ENCODE measurements around the gene SEPTIN10.

SEPTIN10 gene

GRCh38 chr2:109514857-109515256, 98.9 kb downstream of the SEPTIN10 start:
- Histone ChIP-seq H3K9me3 (ENCODE audit: control insufficient read depth, insufficient read depth, low read depth, low read length) (no peaks in the 10 kb centered on the region), H3K4me1 (ENCODE audit: control insufficient read depth, insufficient read depth, low read length) (no peaks in the 10 kb centered on the region), H3K36me3 (ENCODE audit: control insufficient read depth in 2 of 2, insufficient read depth in 1 of 2, low read length in 2 of 2) (no peaks in the 10 kb centered on the region), H3K4me3 (ENCODE audit: low read depth, low read length) (no peak overlapping the region), H3K27ac (ENCODE audit: extremely low read depth, low read depth, low read length) (no peak overlapping the region)
- TF ChIP-seq ZNF146 (tag by site-specific recombination; IDR thresholded peaks at IDR 0.05), result no peak
- no peak for TF ChIP-seq ZNF645 (tag by site-specific recombination; IDR thresholded peaks at IDR 0.05)
- no peak for TF ChIP-seq ZNF521 (tag by site-specific recombination; IDR thresholded peaks at IDR 0.05)
- TF ChIP-seq YY1 (tag by site-specific recombination; IDR thresholded peaks at IDR 0.05), result no peak
- TF ChIP-seq ZNF114 (tag by site-specific recombination; IDR thresholded peaks at IDR 0.05), result no peak
- no peak for TF ChIP-seq ZNF157 (tag by site-specific recombination; IDR thresholded peaks at IDR 0.05)
- ChIA-PET CTCF (interaction anchor here (0.9 to 1.3 kb wide), 2 partner anchors 382 to 455 kb away, joined by 3 read pairs; no protein-coding TSS in a partner anchor), POLR2A (no interaction called here)

- H3K36me3 ChIP-seq (ENCODE audit: control insufficient read depth in 2 of 2, insufficient read depth in 1 of 2, low read length in 2 of 2), result no peaks in the 10 kb centered on the region
- peak; percentile 90 for TF ChIP-seq ZNF600 (tag by site-specific recombination; IDR thresholded peaks at IDR 0.05)
- TF ChIP-seq ZNF518A (tag by site-specific recombination; conservative IDR thresholded peaks at IDR 0.05; ENCODE audit: low read depth), result no peak
- no peak for TF ChIP-seq ZNF24 (tag by site-specific recombination; IDR thresholded peaks at IDR 0.05)
- TF ChIP-seq ZNF133 (tag by site-specific recombination; IDR thresholded peaks at IDR 0.05), result peak; percentile 54; the same call in 1 of the 2 replicates
- TF ChIP-seq ZFHX2 (tag by site-specific recombination; conservative IDR thresholded peaks at IDR 0.05), result peak; percentile 27; the same call in 1 of the 2 replicates
- H3K4me1 ChIP-seq (ENCODE audit: control insufficient read depth, insufficient read depth, low read length), result no peaks in the 10 kb centered on the region
- ChIA-PET POLR2A (no interaction called here), CTCF (interaction anchor here (0.9 to 1.3 kb wide), 4 partner anchors 17 to 454 kb away, joined by 3 read pairs; no protein-coding TSS in a partner anchor)
- H3K9me3 ChIP-seq (ENCODE audit: control insufficient read depth, insufficient read depth, low read depth, low read length), result no peaks in the 10 kb centered on the region
- no peak overlapping the region for H3K4me3 ChIP-seq (ENCODE audit: low read depth, low read length)
- no peak overlapping the region for H3K27ac ChIP-seq (ENCODE audit: extremely low read depth, low read depth, low read length)
Measured at GRCh38 chr2:109513749-109514588, 99.8 kb downstream of the SEPTIN10 start.

GRCh38 chr2:109513230-109513629, 100.5 kb downstream of the SEPTIN10 start:
- Histone ChIP-seq H3K9me3 (ENCODE audit: control insufficient read depth, insufficient read depth, low read depth, low read length) (no peaks in the 10 kb centered on the region), H3K4me3 (ENCODE audit: low read depth, low read length) (no peak overlapping the region), H3K4me1 (ENCODE audit: control insufficient read depth, insufficient read depth, low read length) (no peaks in the 10 kb centered on the region), H3K36me3 (ENCODE audit: control insufficient read depth in 2 of 2, insufficient read depth in 1 of 2, low read length in 2 of 2) (no peaks in the 10 kb centered on the region), H3K27ac (ENCODE audit: extremely low read depth, low read depth, low read length) (no peak overlapping the region)
- ChIA-PET CTCF (interaction anchor here (1.2 kb wide), 1 partner anchor 30 kb away, joined by 3 read pairs; no protein-coding TSS in a partner anchor), POLR2A (no interaction called here)
- TF ChIP-seq TCF7L2 (IDR thresholded peaks at IDR 0.05; ENCODE audit: borderline replicate concordance, low read depth, low read length), result no peak
- TF ChIP-seq ZBTB26 (tag by site-specific recombination; optimal IDR thresholded peaks at IDR 0.05), result peak; percentile 7
- TF ChIP-seq ZNF18 (tag by site-specific recombination; IDR thresholded peaks at IDR 0.05), result peak; percentile 95
